ENCODE data around the gene HTT-AS.
A peak's percentile ranks its signal among the peaks of the same experiment; 100 is the strongest.

HTT-AS gene

GRCh38 chr4:3074078-3074845 lies at the start of gene HTT-AS, which contains the start of gene HTT:
Gene HTT-AS, minus strand, starts transcription at chr4:3074538.
Gene HTT, plus strand, starts transcription at chr4:3074681. Its CDS starts 145 bp downstream, at chr4:3074826.
- DNase-seq (ENCODE audit: low read depth in 2 of 2), result peak; percentile 94 to 97
- TF ChIP-seq CTCF (IDR thresholded peaks at IDR 0.05; ENCODE audit: low read depth, low read length), result no peak
- H3K4me3 ChIP-seq (replicated peaks in 1 of 2; ENCODE audit: low read depth in 2 of 2, low read length in 2 of 2), result peak within 1 kb of the TSS; percentile 97 to 99

- DNase-seq (ENCODE audit: low read depth in 2 of 2), result peak; percentile 74 to 75
- H3K4me3 ChIP-seq (replicated peaks in 1 of 2; ENCODE audit: low read depth in 2 of 2, low read length in 2 of 2), result no peak overlapping the region
- TF ChIP-seq CTCF (IDR thresholded peaks at IDR 0.05; ENCODE audit: low read depth, low read length), result no peak
These were observed 48.9 kb upstream of the HTT-AS start for GRCh38 chr4:3123181-3123671.

- DNase-seq (ENCODE audit: low read depth in 2 of 2), result peak; percentile 76 to 90
- no peak overlapping the region for H3K4me3 ChIP-seq (replicated peaks in 1 of 2; ENCODE audit: low read depth in 2 of 2, low read length in 2 of 2)
- no peak for TF ChIP-seq CTCF (IDR thresholded peaks at IDR 0.05; ENCODE audit: low read depth, low read length)
These were observed 47.8 kb upstream of the HTT-AS start for GRCh38 chr4:3122081-3122563.

- TF ChIP-seq CTCF (IDR thresholded peaks at IDR 0.05; ENCODE audit: low read depth, low read length), result no peak
- no peak for DNase-seq (ENCODE audit: low read depth in 2 of 2)
- no peak overlapping the region for H3K4me3 ChIP-seq (replicated peaks in 1 of 2; ENCODE audit: low read depth in 2 of 2, low read length in 2 of 2)
These were observed 47.3 kb upstream of the HTT-AS start for GRCh38 chr4:3121596-3121995.

GRCh38 chr4:3121110-3121509 lies 46.8 kb upstream of the HTT-AS start:
- H3K4me3 ChIP-seq (replicated peaks in 1 of 2; ENCODE audit: low read depth in 2 of 2, low read length in 2 of 2), result no peak overlapping the region
- no peak for TF ChIP-seq CTCF (IDR thresholded peaks at IDR 0.05; ENCODE audit: low read depth, low read length)

GRCh38 chr4:3119464-3119863 lies 45.1 kb upstream of the HTT-AS start:
- TF ChIP-seq CTCF (IDR thresholded peaks at IDR 0.05; ENCODE audit: low read depth, low read length), result no peak
- H3K4me3 ChIP-seq (replicated peaks in 1 of 2; ENCODE audit: low read depth in 2 of 2, low read length in 2 of 2), result no peak overlapping the region
- no peak for DNase-seq (ENCODE audit: low read depth in 2 of 2)

More at GRCh38 chr4:3121110-3121509, 46.8 kb upstream of the HTT-AS start:
- DNase-seq (ENCODE audit: low read depth in 2 of 2), result no peak

Data from cardiac fibroblast (primary cell).